ENCODE measurements around the gene SERTAD4. TPM values are rescaled to one million over a fixed set of nuclear protein-coding genes. Genes with fewer than 3 reads are reported as not detected.

SERTAD4 gene
- total RNA-seq, 1 donor from 2014 or later = 47.2 TPM

DNA sequence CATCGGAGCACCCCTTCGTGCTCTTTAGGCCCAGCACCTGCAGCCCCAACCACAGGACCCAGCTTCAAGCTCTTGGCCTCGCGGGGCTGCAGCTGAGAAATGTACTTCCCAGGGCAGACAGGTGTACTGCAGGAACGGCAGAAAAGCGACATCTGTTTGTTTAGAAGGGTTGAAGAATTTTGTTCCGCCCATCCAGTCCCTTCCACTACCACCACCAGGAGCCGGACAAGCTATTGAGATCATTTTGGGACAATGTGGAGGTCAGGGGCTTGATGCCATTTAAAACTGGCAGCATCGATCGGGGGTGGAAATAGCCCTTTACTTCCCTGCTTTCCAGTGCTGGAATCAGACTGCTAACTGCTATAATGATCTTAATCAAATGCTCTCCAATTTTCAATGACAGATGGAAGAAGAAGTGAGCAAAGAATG, 1.7 kb downstream of the SERTAD4 start:
- Mint-ChIP-seq H3K27me3 (ENCODE audit: unreplicated experiment) (no peaks in the 10 kb centered on the region), H3K9me3 (ENCODE audit: unreplicated experiment) (no peaks in the 10 kb centered on the region), H3K27ac (ENCODE audit: unreplicated experiment) (peak overlapping the region; percentile 70), H3K4me1 (ENCODE audit: unreplicated experiment) (peaks cover 59% of the 10 kb centered on the region), H3K4me3 (ENCODE audit: unreplicated experiment) (peak overlapping the region; percentile 81), H3K36me3 (ENCODE audit: unreplicated experiment) (peaks cover 6% of the 10 kb centered on the region)
- TF ChIP-seq, protein P1, sequence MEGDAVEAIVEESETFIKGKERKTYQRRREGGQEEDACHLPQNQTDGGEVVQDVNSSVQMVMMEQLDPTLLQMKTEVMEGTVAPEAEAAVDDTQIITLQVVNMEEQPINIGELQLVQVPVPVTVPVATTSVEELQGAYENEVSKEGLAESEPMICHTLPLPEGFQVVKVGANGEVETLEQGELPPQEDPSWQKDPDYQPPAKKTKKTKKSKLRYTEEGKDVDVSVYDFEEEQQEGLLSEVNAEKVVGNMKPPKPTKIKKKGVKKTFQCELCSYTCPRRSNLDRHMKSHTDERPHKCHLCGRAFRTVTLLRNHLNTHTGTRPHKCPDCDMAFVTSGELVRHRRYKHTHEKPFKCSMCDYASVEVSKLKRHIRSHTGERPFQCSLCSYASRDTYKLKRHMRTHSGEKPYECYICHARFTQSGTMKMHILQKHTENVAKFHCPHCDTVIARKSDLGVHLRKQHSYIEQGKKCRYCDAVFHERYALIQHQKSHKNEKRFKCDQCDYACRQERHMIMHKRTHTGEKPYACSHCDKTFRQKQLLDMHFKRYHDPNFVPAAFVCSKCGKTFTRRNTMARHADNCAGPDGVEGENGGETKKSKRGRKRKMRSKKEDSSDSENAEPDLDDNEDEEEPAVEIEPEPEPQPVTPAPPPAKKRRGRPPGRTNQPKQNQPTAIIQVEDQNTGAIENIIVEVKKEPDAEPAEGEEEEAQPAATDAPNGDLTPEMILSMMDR (IDR thresholded peaks at IDR 0.05) = no peak
- DNase-seq (ENCODE audit: extremely low spot score, unreplicated experiment) = no peak

DNA sequence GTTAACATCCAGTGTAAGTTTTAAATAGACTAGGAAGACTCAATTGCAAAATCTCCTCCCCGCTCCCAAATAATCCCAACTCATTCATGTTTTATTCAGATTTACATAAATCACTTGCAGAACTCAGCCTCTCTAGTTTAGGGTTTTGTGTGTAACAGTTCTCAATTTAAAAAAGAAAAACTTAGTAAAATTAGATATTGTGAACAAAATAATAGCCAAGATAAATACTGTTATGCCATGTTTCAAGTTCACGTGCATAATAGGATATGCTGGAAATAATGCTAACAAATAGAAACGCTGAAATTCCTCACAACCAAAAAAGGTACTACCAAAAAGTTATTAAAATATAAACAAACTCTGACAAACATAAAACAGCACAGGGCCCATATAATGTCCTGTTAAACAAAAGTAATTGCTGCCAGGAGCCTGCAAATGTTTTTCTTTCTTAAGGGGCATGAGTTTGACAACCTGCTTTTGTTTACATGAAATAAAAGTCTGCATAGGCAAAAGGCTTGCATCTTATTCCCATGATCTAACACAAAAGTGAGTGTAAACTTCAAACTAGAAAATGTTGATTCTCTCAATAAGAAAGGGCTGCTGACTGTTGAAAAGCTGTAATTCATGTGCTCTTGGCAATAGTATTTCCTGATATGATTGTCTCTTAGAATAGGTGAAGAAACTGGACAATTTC, 2.9 kb downstream of the SERTAD4 start:
- peaks cover 70% of the 10 kb centered on the region for H3K4me1 Mint-ChIP-seq (ENCODE audit: unreplicated experiment)
- DNase-seq (ENCODE audit: extremely low spot score, unreplicated experiment) = no peak
- H3K27ac Mint-ChIP-seq (ENCODE audit: unreplicated experiment) = peak overlapping the region; percentile 98
- no peaks in the 10 kb centered on the region for H3K9me3 Mint-ChIP-seq (ENCODE audit: unreplicated experiment)
- no peaks in the 10 kb centered on the region for H3K27me3 Mint-ChIP-seq (ENCODE audit: unreplicated experiment)
- TF ChIP-seq, protein P1 (IDR thresholded peaks at IDR 0.05) = no peak
- H3K36me3 Mint-ChIP-seq (ENCODE audit: unreplicated experiment) = peaks cover 6% of the 10 kb centered on the region
- H3K4me3 Mint-ChIP-seq (ENCODE audit: unreplicated experiment) = peak overlapping the region; percentile 3

DNA sequence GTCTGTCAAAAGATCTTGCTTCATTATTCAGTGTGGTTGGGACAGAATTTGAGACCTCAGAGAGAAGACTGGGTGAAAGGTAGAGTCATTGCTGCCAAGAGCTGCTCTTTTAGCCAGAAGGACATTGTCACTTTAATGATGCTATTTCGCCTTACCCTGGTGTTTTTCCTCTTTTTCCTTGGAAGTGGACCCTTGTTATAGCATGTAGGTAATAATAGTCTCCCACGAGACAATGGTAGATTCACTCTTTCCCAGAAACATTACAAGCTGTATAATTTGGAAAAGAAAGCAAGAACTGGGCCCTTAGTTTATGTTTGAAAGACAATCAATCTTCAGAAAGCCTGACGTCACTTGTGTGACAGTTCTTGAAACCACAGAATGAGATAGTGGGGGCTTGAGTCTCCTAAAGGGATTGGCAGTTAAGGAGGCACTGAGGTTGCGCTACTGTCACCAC, 3.8 kb downstream of the SERTAD4 start:
- H3K9me3 Mint-ChIP-seq (ENCODE audit: unreplicated experiment) = no peaks in the 10 kb centered on the region

DNA sequence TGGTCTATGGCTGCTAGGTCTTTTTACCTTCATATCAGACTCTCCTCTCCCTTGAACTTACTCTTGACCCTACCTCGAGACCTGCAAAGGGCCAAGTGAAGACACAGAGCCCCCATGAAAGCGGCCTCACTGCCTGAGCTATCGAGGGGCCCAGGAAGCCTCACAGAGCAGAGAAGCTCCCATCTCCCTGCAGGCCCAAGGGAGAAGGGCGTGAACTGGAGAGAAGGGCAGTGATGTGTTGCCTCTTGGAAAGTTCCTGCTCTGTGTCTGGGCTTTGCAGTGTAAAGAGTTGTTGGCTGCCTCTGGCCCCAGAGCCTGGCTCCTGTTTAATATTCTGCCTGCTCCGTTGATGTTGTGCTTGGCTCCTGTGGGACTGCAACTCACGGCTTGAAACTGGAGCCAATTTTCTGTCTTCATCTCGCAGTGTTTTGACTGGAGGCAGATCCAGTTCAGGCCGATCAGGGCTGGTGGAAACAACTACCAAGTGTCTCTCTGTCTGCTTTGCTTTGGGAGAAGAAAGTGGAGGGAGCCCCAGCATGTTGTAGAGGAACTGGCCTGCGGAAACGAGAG, 4.3 kb downstream of the SERTAD4 start:
- DNase-seq (ENCODE audit: extremely low spot score, unreplicated experiment) = peak; percentile 89
- Mint-ChIP-seq H3K9me3 (ENCODE audit: unreplicated experiment) (no peaks in the 10 kb centered on the region), H3K27me3 (ENCODE audit: unreplicated experiment) (no peaks in the 10 kb centered on the region), H3K36me3 (ENCODE audit: unreplicated experiment) (peaks cover 17% of the 10 kb centered on the region), H3K27ac (ENCODE audit: unreplicated experiment) (peak overlapping the region; percentile 98), H3K4me1 (ENCODE audit: unreplicated experiment) (peaks cover 78% of the 10 kb centered on the region), H3K4me3 (ENCODE audit: unreplicated experiment) (peak overlapping the region; percentile 80)
- TF ChIP-seq, protein P1 (IDR thresholded peaks at IDR 0.05) = no peak

More for the DNA sequence above, 3.8 kb downstream of the SERTAD4 start:
- Mint-ChIP-seq H3K4me1 (ENCODE audit: unreplicated experiment) (peaks cover 79% of the 10 kb centered on the region), H3K27me3 (ENCODE audit: unreplicated experiment) (no peaks in the 10 kb centered on the region), H3K36me3 (ENCODE audit: unreplicated experiment) (peaks cover 12% of the 10 kb centered on the region), H3K27ac (ENCODE audit: unreplicated experiment) (peak overlapping the region; percentile 98), H3K4me3 (ENCODE audit: unreplicated experiment) (peak overlapping the region; percentile 19)
- TF ChIP-seq, protein P1 (IDR thresholded peaks at IDR 0.05) = no peak
- DNase-seq (ENCODE audit: extremely low spot score, unreplicated experiment) = no peak

DNA sequence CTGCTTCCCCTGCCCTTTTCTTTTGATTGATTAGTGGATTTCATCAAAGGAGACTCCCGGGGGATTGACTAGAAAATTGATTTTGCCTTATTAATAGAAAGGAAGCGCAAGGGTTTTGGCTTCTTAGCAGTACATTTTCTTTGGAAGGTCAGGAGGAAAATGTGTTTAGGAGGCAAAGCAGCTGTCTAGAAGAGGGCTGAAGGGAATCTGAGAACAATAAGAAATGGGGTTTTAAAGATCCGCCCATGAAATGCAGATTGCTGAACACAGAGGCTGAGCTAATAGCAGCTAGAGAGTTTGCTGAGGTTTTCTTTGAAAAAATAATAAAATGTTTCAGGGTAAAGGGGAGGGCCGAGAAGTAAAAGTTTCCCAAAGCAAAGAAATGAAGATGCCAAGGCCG, 4.9 kb downstream of the SERTAD4 start:
- peaks cover 78% of the 10 kb centered on the region for H3K4me1 Mint-ChIP-seq (ENCODE audit: unreplicated experiment)
- DNase-seq (ENCODE audit: extremely low spot score, unreplicated experiment) = no peak
- no peaks in the 10 kb centered on the region for H3K27me3 Mint-ChIP-seq (ENCODE audit: unreplicated experiment)
- TF ChIP-seq, protein P1 (IDR thresholded peaks at IDR 0.05) = no peak
- peak overlapping the region; percentile 98 for H3K27ac Mint-ChIP-seq (ENCODE audit: unreplicated experiment)
- no peaks in the 10 kb centered on the region for H3K9me3 Mint-ChIP-seq (ENCODE audit: unreplicated experiment)
- peaks cover 22% of the 10 kb centered on the region for H3K36me3 Mint-ChIP-seq (ENCODE audit: unreplicated experiment)
- H3K4me3 Mint-ChIP-seq (ENCODE audit: unreplicated experiment) = peak overlapping the region; percentile 80

All from osteocyte (in vitro differentiated cells).